SJCRH30 (cell line): Measurements from ENCODE around the gene BHMT. TPM values are rescaled to one million over a fixed set of nuclear protein-coding genes. Genes with fewer than 3 reads are reported as not detected.

Experiments used
- DNase-seq, 2 experiments: peaks; one replicate each; pipeline ENCODE4 v3.0.0-alpha.2; 2015 to 2020
- H3K27ac ChIP-seq: fragments of 250-450 bp; sonication (Bioruptor Pico); 2 replicates; pipeline ENCODE4 v1.5.1; 2020; ENCODE audit warnings: mild to moderate bottlenecking, moderate library complexity
- H3K27me3 ChIP-seq: fragments of 250-450 bp; sonication (Bioruptor Pico); 2 replicates; pipeline ENCODE4 v1.5.1; 2020; ENCODE audit warnings: mild to moderate bottlenecking, moderate library complexity
- H3K36me3 ChIP-seq: fragments of 250-450 bp; sonication (Bioruptor Pico); 2 replicates; pipeline ENCODE4 v1.5.1; 2020; ENCODE audit warnings: mild to moderate bottlenecking, moderate library complexity
- H3K4me1 ChIP-seq: fragments of 250-450 bp; sonication (Bioruptor Pico); 2 replicates; pipeline ENCODE4 v1.5.1; 2020; ENCODE audit warnings: mild to moderate bottlenecking, moderate library complexity
- H3K4me3 ChIP-seq: fragments of 250-450 bp; sonication (Bioruptor Pico); 2 replicates; pipeline ENCODE4 v1.5.1; 2020; ENCODE audit warnings: mild to moderate bottlenecking, moderate library complexity
- H3K9me3 ChIP-seq: fragments of 250-450 bp; sonication (Bioruptor Pico); replicated peaks from 2 replicates; pipeline ENCODE4 v1.5.1; 2020; ENCODE audit warnings: mild to moderate bottlenecking, moderate library complexity
- total RNA-seq: library from RNA; depleted of rRNA; stranded (reverse); fragments of >200 nt; shearing (Covaris generic); gene quantifications from 2 replicates; pipeline ENCODE4 v1.2.3, GENCODE V29; 2014; rRNA removed

BHMT gene, protein sequence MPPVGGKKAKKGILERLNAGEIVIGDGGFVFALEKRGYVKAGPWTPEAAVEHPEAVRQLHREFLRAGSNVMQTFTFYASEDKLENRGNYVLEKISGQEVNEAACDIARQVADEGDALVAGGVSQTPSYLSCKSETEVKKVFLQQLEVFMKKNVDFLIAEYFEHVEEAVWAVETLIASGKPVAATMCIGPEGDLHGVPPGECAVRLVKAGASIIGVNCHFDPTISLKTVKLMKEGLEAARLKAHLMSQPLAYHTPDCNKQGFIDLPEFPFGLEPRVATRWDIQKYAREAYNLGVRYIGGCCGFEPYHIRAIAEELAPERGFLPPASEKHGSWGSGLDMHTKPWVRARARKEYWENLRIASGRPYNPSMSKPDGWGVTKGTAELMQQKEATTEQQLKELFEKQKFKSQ
- not detected in 2 replicates for total RNA-seq

DNA sequence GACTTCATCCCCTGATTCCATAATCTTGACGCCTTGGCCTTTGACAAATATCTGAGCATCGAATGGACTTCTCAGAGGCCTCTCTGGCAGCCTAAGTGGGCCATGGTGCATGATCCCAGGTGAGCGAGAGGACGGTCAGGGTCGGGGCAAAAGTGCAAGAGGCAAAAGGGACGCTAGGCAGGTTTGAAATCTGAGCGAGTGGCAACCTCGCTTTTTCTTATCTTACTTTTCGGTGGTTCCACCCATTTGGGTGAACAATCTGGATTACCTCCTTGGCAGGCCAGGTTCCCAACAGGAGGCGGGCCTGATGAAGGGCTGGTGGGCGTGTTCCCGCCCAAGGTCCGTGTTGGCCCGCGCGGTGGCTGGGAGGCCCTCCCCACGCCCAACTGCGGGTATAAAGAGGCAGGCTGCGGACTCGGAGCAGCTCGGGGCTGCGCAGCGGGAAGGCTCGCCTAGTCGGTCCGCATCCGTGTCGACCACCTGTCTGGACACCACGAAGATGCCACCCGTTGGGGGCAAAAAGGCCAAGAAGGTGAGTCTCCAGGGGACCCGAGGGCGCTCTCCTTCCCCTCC is at the start of gene BHMT:
Gene BHMT (plus strand): TSS at position 423 of the 573 bp plus-strand sequence. CDS start 77 bp downstream, at position 500.
- Histone ChIP-seq H3K4me1 (no peaks in the 10 kb centered on the region; the same call in 1 of the 2 replicates), H3K36me3 (no peaks in the 10 kb centered on the region), H3K27me3 (no peaks in the 10 kb centered on the region), H3K4me3 (no peak within 1 kb of the TSS), H3K27ac (no peak within 1 kb of the TSS), H3K9me3 (no peaks in the 10 kb centered on the region)
- no peak for DNase-seq

DNA sequence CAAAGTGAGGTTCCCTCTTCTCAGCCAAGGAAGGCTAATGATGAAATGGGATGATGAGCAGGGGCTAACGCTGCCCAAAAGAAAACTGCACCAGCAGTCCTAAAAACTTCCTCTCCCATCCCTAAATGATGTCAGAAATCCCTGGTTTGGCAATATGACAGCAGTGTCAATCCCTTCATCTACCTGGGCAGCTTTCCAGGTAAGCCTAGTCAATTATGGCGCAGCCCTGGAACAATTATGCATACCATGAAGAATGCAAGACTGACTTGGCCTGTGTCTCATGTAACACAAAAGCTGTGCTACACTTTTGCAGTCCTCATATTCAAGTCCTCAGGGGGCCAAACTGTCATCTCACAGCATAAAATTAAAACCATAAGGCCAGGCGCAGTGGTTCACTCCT is 49.2 kb upstream of the BHMT start:
- no peak for DNase-seq
- H3K36me3 ChIP-seq: no peaks in the 10 kb centered on the region
- H3K27me3 ChIP-seq: no peaks in the 10 kb centered on the region; the same call in 1 of the 2 replicates
- H3K27ac ChIP-seq: no peak overlapping the region
- no peaks in the 10 kb centered on the region for H3K4me1 ChIP-seq
- H3K9me3 ChIP-seq: no peaks in the 10 kb centered on the region
- no peak overlapping the region for H3K4me3 ChIP-seq

DNA sequence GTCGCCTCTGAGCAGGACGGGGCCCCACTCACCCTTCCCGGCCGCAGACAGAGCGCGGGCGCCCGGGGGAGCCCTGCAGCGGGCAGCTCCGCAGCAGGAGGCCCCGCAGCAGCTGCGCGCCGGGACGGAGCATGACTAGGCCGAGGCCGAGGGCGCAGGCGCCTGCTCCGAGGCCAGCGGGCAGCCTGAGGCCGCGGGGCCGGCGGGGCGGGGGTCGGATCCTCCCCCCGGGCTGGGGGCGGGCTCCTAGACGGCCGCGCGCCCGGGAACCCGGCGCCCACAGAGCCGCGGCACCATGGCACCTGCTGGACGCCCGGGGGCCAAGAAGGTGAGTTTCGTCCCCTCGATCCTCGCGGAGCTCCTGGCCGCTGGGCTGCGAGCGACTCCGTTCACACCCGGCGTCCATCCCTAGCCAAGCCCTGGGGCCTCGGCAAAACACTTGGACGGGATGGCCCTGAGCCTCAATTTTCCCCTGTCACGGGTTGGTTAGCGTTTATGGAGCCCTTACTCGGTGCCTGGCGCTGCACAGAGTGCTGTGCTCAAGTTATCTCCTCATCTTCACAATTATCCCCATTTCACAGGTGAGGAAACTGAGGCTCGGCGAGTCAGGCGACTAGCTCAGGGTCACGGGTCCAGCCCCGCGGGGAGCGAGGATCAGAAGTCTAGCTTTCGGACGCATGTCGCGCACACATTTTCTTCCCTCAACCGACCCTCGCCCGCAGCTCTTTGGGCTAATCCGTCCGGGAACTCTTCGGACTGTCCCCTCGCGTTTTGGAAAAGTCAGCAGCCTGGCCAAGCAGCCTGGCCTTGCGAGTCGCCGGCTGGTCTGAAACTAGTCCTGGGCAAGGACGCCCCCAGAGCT is 41.9 kb upstream of the BHMT start, which contains the start of the genes BHMT2 and DMGDH:
Gene BHMT2 (plus strand): TSS at position 280 of the 862 bp plus-strand sequence. CDS start 16 bp downstream, at position 296.
Gene DMGDH (minus strand): TSS at position 187 of the 862 bp plus-strand sequence. CDS start 54 bp downstream, at position 133.
- Histone ChIP-seq H3K4me1 (no peaks in the 10 kb centered on the region), H3K9me3 (no peaks in the 10 kb centered on the region), H3K27me3 (no peaks in the 10 kb centered on the region), H3K27ac (no peak within 1 kb of the TSS), H3K36me3 (no peaks in the 10 kb centered on the region), H3K4me3 (no peak within 1 kb of the TSS)
- no peak for DNase-seq

DNA sequence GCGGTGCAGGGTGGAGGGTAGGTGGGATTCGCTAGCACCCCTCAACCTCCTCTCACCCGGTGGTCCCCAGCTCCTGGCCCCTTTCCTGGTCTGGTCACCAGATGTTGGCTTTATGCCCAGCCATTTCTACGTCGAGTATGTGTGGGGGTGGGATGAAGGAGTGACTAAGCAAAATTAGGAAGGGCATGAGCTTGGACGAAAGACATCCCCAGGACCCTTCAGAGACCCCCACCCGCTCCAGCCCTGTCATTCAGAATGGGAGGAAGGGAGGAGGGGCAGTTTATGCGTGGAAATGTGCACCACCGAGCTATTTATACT is 41.3 kb upstream of the BHMT start:
- Histone ChIP-seq H3K36me3 (no peaks in the 10 kb centered on the region), H3K27me3 (no peaks in the 10 kb centered on the region), H3K9me3 (no peaks in the 10 kb centered on the region), H3K4me1 (no peaks in the 10 kb centered on the region), H3K27ac (no peak overlapping the region), H3K4me3 (no peak overlapping the region)
- DNase-seq: no peak

DNA sequence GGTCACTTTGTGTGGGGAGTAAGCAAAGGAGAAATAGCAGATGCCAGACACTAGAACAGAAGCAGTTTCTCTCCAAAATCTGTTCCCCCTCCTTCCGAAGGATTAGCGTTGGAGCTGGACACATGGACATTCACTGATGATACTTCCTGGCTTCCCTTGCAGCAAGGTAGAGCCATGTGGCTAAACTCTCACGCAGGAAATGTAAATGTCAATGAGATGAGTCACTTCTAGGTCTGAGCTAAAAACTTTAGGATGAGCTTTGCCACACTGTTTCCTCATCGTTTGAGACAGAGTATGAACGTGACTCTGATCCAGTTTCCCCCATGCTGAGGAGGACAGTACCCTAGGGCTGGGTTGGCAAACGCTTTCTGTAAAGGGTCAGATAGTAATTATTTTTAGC is 37.0 kb upstream of the BHMT start:
- no peaks in the 10 kb centered on the region for H3K27me3 ChIP-seq
- no peaks in the 10 kb centered on the region for H3K36me3 ChIP-seq
- H3K9me3 ChIP-seq: no peaks in the 10 kb centered on the region
- no peak for DNase-seq
- no peak overlapping the region for H3K4me3 ChIP-seq
- no peaks in the 10 kb centered on the region for H3K4me1 ChIP-seq
- no peak overlapping the region for H3K27ac ChIP-seq

DNA sequence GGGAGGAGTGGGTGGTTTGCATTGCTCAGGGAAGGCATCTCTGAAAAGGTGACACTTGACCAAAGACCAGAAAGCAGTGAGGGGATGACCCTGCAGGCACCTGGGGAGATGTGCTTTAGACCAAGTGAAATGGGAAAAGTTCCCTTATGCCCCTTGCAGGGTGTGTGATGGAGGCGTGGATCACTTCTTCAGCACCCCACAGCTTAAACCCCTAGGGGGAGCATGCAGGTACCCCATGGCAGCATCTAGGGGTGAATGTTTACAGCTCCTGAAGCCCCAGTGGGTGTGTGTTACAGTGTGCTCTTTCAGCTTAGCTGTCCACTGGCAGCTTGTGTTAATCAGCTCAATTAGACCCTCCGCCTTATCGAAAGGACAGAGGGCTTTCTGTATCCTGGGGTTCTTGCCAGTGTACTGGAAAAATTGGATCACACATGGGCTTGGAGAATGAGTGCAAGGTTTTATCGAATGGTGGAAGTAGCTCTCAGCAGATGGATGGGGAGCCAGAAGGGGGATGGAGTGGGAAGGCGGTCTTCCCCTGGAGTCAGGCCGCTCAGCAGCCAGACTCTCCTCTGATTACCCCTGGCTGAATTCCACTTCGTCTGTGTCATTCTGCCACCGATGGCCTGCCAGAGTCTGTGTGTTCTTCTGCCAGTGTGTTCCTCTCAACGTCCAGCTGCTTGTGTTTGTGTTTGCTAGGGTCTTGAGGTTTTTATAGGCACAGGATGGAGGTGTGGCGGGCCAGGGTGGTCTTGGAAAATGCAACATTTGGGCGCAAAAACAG is 35.8 kb upstream of the BHMT start:
- Histone ChIP-seq H3K4me1 (no peaks in the 10 kb centered on the region), H3K9me3 (no peaks in the 10 kb centered on the region), H3K4me3 (no peak overlapping the region), H3K27me3 (no peaks in the 10 kb centered on the region), H3K36me3 (no peaks in the 10 kb centered on the region), H3K27ac (no peak overlapping the region)
- no peak for DNase-seq

DNA sequence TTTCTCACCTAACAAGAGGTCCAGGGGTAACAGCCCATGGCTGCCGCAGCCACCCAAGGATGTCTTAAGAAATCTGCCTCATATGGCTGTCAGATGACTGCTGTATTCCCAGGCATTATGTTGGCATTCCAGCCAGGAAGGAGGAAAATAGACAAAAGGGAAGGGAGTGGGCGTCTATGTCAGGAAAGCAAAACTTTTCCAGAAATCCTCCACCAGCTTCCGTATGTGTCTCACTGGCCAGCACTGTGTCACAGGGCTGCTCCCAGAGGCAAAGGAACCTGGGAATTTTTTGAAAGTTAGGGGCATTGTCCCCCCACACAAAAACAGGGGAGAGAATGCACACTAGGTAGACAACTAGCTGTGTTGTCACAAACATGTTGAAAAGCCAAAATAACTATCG is 34.8 kb upstream of the BHMT start:
- H3K27me3 ChIP-seq: no peaks in the 10 kb centered on the region
- H3K4me3 ChIP-seq: no peak overlapping the region
- no peak overlapping the region for H3K27ac ChIP-seq
- no peak for DNase-seq
- H3K4me1 ChIP-seq: no peaks in the 10 kb centered on the region
- no peaks in the 10 kb centered on the region for H3K9me3 ChIP-seq
- no peaks in the 10 kb centered on the region for H3K36me3 ChIP-seq

DNA sequence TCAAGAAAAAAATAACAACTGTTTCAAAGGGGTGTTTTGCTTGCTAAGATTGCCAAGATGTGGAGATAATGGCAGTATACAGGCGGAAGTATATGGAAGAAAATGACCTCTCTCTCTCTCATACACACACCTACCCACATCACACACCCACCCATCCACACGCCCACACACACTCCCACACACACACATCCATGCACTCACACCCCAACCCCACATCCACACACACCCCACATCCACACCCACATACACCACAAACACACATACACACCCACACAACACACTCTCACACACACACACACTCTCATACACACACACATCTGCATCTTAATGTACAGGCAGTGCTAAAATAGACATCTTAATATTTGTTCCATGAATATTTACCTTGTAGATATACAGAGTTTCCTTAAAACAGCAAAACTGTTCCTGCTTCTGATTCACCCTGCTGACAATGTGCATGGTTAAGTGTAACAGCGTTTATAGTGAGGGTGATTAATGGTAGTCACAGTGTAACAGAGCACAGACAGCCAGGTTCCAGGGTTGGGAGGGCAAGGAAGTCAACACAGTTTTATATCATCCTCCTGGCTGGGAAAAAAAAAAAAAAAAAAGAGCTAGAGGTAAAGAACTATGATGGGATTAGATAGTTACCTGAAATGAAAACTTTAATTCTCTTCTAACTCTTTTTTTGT is 33.8 kb upstream of the BHMT start:
- Histone ChIP-seq H3K4me1 (no peaks in the 10 kb centered on the region), H3K27ac (no peak overlapping the region), H3K9me3 (no peaks in the 10 kb centered on the region), H3K27me3 (no peaks in the 10 kb centered on the region), H3K4me3 (no peak overlapping the region), H3K36me3 (no peaks in the 10 kb centered on the region)
- DNase-seq: no peak

DNA sequence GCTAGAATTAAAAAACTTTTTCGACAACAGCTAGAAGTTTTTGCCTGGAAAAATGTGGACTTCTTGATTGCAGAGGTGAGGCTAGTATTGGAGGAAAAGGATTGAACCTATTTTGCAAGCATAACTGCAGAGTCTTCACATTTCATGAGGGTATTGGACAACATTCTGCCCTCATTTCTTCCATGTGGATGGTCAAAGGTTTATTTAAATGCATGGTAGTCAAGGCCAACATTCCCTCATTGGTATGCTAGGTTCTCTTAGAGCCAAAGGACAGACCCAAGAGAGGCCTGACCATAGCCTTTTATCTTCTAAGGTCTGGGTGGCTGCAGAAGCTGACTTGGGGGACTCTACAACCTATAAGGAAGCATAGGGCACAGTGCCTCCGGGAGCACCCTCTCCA is 30.8 kb upstream of the BHMT start:
- Histone ChIP-seq H3K9me3 (no peaks in the 10 kb centered on the region), H3K27ac (no peak overlapping the region), H3K4me3 (no peak overlapping the region), H3K27me3 (0 out of 2 replicates have a peak, but pooled peaks cover 4% of the 10 kb centered on the region), H3K4me1 (no peaks in the 10 kb centered on the region), H3K36me3 (no peaks in the 10 kb centered on the region)
- DNase-seq: no peak

DNA sequence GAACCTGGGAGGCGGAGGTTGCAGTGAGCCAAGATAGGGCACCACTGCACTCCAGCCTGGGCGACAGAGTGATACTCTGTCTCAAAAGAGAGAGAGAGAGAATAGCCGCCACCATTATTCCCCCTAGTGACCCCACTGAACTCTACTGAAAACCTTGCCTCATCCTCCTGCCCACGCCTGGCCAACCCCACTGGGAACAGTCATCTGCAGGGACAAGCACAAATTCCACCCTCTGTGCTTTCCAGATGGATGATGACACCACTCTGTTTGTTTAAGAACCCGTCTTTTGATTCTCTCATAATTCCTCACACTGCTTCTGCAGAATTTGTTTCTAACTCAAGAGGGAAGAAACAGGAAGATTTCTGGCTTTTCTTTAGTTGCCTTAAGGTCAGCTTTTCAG is 29.8 kb upstream of the BHMT start:
- no peak for DNase-seq
- H3K4me3 ChIP-seq: no peak overlapping the region
- no peaks in the 10 kb centered on the region for H3K36me3 ChIP-seq

DNA sequence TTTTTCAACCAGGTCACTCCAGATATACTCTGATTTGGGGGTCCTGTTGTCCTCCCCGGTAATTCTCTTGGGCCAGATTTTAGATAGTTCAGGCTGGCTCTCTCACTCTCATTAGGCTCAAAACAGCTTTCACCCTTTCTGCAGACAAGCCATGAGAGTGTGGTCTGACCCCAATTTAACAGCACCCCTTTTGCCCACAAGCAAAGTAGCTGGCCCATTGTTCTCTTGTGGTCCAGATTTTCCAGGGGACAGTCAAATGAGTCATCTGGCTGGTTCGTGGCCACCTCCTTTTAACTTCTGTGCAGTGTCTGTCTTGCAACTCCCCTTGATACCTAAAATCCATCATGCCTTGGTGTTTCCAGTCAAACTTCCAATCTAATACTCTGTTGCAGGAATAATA is 25.5 kb upstream of the BHMT start:
- DNase-seq: no peak
- Histone ChIP-seq H3K27ac (no peak overlapping the region), H3K4me1 (no peaks in the 10 kb centered on the region), H3K36me3 (no peaks in the 10 kb centered on the region), H3K4me3 (no peak overlapping the region), H3K9me3 (no peaks in the 10 kb centered on the region), H3K27me3 (0 out of 2 replicates have a peak, but pooled peaks cover 4% of the 10 kb centered on the region)

More for the DNA sequence above, 29.8 kb upstream of the BHMT start:
- Histone ChIP-seq H3K27ac (no peak overlapping the region), H3K27me3 (0 out of 2 replicates have a peak, but pooled peaks cover 4% of the 10 kb centered on the region), H3K4me1 (no peaks in the 10 kb centered on the region), H3K9me3 (no peaks in the 10 kb centered on the region)

DNA sequence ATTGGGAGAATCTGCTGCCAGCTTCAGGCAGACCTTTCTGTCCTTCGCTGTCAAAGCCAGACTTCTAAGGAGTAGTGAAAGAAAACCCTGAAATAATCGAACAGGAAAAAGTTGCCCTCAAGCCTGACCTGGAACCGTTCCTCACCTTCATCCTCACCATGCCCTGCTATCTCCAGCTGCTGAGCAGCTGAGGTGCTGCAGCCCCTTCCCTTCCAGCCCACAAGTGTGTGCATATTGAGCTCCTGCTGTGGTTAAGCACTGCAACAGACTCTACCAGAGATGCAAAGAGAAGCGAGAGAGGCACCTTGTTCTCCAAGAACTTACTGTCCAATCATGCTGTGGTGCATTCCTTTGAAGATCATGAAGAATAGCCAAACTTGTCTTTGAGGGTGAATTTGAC is 23.1 kb upstream of the BHMT start:
- H3K27me3 ChIP-seq: 0 out of 2 replicates have a peak, but pooled peaks cover 4% of the 10 kb centered on the region
- no peaks in the 10 kb centered on the region for H3K36me3 ChIP-seq
- no peak overlapping the region for H3K27ac ChIP-seq
- DNase-seq: no peak
- H3K4me3 ChIP-seq: no peak overlapping the region
- H3K4me1 ChIP-seq: no peaks in the 10 kb centered on the region
- no peaks in the 10 kb centered on the region for H3K9me3 ChIP-seq

DNA sequence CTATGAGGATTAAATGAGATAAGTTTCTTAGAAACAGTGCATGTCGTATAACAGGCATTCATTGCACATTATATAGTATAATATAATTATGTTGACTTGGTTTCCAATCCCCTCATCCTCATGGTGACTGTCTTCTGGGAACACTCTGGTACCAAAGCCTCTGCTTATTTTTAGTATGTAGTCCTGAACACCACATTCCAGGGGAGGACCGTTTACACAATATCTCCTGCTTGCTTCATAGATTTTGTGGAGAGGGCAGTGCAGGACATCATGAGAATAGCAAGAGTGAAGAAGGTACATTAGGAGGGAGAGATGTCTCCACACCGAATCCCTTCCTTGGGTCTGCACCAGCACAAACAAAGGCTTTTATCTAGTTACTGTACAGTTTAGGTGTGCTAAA is 20.5 kb upstream of the BHMT start:
- Histone ChIP-seq H3K36me3 (no peaks in the 10 kb centered on the region), H3K9me3 (no peaks in the 10 kb centered on the region; the same call in 1 of the 2 replicates), H3K4me1 (no peaks in the 10 kb centered on the region), H3K27me3 (no peaks in the 10 kb centered on the region), H3K27ac (no peak overlapping the region), H3K4me3 (no peak overlapping the region)
- no peak for DNase-seq

DNA sequence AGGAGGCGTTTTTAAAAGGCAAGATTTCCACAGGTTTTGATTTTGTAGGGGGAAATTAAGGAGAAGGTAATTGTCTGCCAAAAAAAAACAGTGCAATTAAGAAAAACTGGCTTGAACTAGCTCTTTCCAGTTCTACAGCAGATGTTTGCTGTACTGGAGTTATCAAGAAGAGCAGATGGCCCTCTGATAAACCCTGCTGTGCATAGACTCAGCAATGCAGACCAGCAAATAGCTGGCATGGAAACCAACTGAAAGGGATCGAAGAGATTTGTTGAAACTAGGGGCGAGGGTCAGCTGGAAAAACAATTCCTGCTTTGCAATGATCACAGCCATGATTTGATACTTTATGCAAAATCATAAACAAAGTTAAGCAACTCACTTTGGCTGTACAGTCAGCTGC is 17.8 kb upstream of the BHMT start:
- H3K27ac ChIP-seq: no peak overlapping the region
- H3K27me3 ChIP-seq: no peaks in the 10 kb centered on the region
- no peak overlapping the region for H3K4me3 ChIP-seq
- DNase-seq: no peak
- H3K36me3 ChIP-seq: no peaks in the 10 kb centered on the region
- H3K9me3 ChIP-seq: no peaks in the 10 kb centered on the region; the same call in 1 of the 2 replicates
- H3K4me1 ChIP-seq: no peaks in the 10 kb centered on the region
